ACC112 (cell line): ENCODE results near the gene PDLIM5.
"Not testable (repeated sequence)": the region's sequence is repeated elsewhere in the genome, so short reads cannot be mapped to it uniquely, and the experiment has no call there.

ENCODE experiments used
- H2AFZ ChIP-seq: fragments of 200-600 bp; sonication (generic); one replicate; pipeline ENCODE4 v1.6.0; 2017; ENCODE audit warnings: antibody characterized with exemption, low read length; ENCODE audit not compliant: unreplicated experiment
- H3K27ac ChIP-seq: fragments of 200-600 bp; sonication (generic); 2 replicates; pipeline ENCODE4 v1.5.1; 2014; ENCODE audit warnings: low read depth, mild to moderate bottlenecking, antibody characterized with exemption, low read length, moderate library complexity
- H3K27me3 ChIP-seq: fragments of 200-600 bp; sonication (generic); 2 replicates; pipeline ENCODE4 v1.6.1; 2014; ENCODE audit warnings: mild to moderate bottlenecking, antibody characterized with exemption, low read length, moderate library complexity, mixed read lengths; ENCODE audit not compliant: insufficient read depth
- H3K36me3 ChIP-seq: fragments of 200-600 bp; sonication (generic); 2 replicates; pipeline ENCODE4 v1.6.1; 2016; ENCODE audit warnings: mild to moderate bottlenecking, antibody characterized with exemption, low read length, moderate library complexity, mixed read lengths; ENCODE audit not compliant: insufficient read depth
- H3K4me1 ChIP-seq: fragments of 200-600 bp; sonication (generic); one replicate; pipeline ENCODE4 v1.6.1; 2016; ENCODE audit warnings: low read length, mixed read lengths; ENCODE audit not compliant: insufficient read depth, unreplicated experiment, control insufficient read depth
- H3K4me3 ChIP-seq: fragments of 200-600 bp; sonication (generic); 2 replicates; pipeline ENCODE4 v1.5.1; 2014; ENCODE audit warnings: mild to moderate bottlenecking, low read depth, low read length
- H3K79me2 ChIP-seq: fragments of 200-600 bp; sonication (generic); one replicate; pipeline ENCODE4 v1.6.0; 2016; ENCODE audit warnings: low read length; ENCODE audit not compliant: control insufficient read depth, unreplicated experiment, insufficient read depth

Gene PDLIM5, protein sequence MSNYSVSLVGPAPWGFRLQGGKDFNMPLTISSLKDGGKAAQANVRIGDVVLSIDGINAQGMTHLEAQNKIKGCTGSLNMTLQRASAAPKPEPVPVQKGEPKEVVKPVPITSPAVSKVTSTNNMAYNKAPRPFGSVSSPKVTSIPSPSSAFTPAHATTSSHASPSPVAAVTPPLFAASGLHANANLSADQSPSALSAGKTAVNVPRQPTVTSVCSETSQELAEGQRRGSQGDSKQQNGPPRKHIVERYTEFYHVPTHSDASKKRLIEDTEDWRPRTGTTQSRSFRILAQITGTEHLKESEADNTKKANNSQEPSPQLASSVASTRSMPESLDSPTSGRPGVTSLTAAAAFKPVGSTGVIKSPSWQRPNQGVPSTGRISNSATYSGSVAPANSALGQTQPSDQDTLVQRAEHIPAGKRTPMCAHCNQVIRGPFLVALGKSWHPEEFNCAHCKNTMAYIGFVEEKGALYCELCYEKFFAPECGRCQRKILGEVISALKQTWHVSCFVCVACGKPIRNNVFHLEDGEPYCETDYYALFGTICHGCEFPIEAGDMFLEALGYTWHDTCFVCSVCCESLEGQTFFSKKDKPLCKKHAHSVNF

GRCh38 chr4:94451695-94452475 lies at the start of gene PDLIM5:
Gene PDLIM5, plus strand, starts transcription at chr4:94451942. Its CDS starts 3,347 bp downstream, at chr4:94455289.
- H3K79me2 ChIP-seq = peaks cover 48% of the 10 kb centered on the region
- no peaks in the 10 kb centered on the region for H3K27me3 ChIP-seq
- H3K4me3 ChIP-seq = peak within 1 kb of the TSS; percentile 97
- peak within 1 kb of the TSS; percentile 84 for H3K27ac ChIP-seq
- H2AFZ ChIP-seq = peak within 1 kb of the TSS; percentile 93
- H3K36me3 ChIP-seq = peaks cover 3% of the 10 kb centered on the region; the same call in 1 of the 2 replicates
- peaks cover 32% of the 10 kb centered on the region for H3K4me1 ChIP-seq

DNA sequence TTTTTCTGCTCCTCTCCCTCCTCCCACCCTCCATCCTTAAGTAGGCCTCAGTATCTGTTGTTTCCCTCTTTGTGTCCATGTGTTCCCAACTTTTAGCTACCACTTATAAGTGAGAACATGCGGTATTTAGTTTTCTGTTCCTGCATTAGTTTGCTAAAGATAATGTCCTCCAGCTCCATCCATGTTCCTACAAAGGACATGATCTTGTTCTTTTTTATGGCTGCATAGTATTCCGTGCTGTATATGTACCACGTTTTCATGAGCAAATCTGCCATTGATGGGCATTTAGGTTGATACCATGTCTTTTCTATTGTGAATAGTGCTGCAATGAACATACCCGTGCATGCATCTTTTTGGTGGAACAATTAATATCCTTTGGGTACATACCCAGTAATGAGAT lies 49.3 kb upstream of the PDLIM5 start:
- not testable (repeated sequence) for H3K4me1 ChIP-seq, H3K36me3 ChIP-seq, H3K27me3 ChIP-seq, H3K79me2 ChIP-seq, H2AFZ ChIP-seq, H3K4me3 ChIP-seq, H3K27ac ChIP-seq

- Histone ChIP-seq H3K4me3 (no peak overlapping the region), H3K27me3 (no peaks in the 10 kb centered on the region), H3K79me2 (no peaks in the 10 kb centered on the region), H3K27ac (no peak overlapping the region), H2AFZ (no peak overlapping the region), H3K36me3 (no peaks in the 10 kb centered on the region), H3K4me1 (peaks cover 18% of the 10 kb centered on the region)
Measured at GRCh38 chr4:94403751-94404150, 48.0 kb upstream of the PDLIM5 start.

GRCh38 chr4:94406668-94407437 lies 44.9 kb upstream of the PDLIM5 start:
- Histone ChIP-seq H3K79me2 (no peaks in the 10 kb centered on the region), H3K36me3 (no peaks in the 10 kb centered on the region), H3K4me1 (peaks cover 42% of the 10 kb centered on the region), H2AFZ (peak overlapping the region; percentile 39), H3K4me3 (no peak overlapping the region), H3K27ac (no peak overlapping the region), H3K27me3 (no peaks in the 10 kb centered on the region)

GRCh38 chr4:94407846-94408245 lies 43.9 kb upstream of the PDLIM5 start:
- Histone ChIP-seq H3K27me3 (no peaks in the 10 kb centered on the region), H3K79me2 (no peaks in the 10 kb centered on the region), H3K27ac (no peak overlapping the region), H3K4me3 (no peak overlapping the region), H2AFZ (peak overlapping the region; percentile 45), H3K4me1 (peaks cover 50% of the 10 kb centered on the region), H3K36me3 (no peaks in the 10 kb centered on the region)

DNA sequence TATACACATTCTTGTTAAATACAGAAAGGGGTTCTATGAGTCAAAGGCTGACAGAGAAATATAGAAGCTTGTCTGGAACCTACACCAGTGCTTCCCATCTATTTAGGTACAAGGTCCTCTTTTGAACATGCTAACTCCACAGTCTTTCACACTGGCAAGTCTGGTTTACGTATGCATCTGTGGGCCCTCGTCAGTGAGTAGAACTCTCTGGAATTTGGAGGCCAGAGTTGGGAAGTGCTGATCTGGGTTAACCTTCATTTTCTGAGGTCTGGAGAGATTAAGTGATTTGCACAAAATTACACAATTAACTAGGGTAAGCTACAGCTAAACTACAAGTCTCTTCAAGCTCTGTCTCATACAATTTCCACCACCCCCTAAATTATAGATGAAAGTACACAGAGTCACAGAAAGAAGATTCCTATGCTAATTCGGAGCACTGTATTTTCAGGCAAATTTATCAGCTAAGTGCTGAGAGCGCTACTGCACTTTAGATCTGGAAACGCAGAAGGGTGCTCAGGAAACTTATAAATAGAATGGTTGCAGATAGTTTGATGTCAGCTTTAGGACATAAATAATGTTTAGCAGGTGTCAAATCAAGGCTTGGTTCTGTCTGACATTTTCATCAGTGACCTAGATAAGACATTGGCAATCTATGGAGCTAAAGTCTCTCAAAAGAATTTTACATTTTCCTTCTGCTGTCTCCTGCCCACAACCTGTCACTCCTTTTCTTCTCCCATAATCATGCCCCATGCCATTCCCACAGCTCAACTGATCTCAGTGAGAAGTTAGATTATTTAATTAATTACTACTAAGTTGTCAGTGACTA lies 43.0 kb upstream of the PDLIM5 start:
- Histone ChIP-seq H2AFZ (peak overlapping the region; percentile 51), H3K4me1 (peaks cover 59% of the 10 kb centered on the region), H3K79me2 (no peaks in the 10 kb centered on the region)

GRCh38 chr4:94409375-94409679 lies 42.4 kb upstream of the PDLIM5 start:
- H3K79me2 ChIP-seq = no peaks in the 10 kb centered on the region
- H3K27ac ChIP-seq = peak overlapping the region; percentile 92
- peaks cover 62% of the 10 kb centered on the region for H3K4me1 ChIP-seq
- no peak overlapping the region for H3K4me3 ChIP-seq
- no peaks in the 10 kb centered on the region for H3K27me3 ChIP-seq
- H3K36me3 ChIP-seq = no peaks in the 10 kb centered on the region
- H2AFZ ChIP-seq = no peak overlapping the region

More for the DNA sequence above, 43.0 kb upstream of the PDLIM5 start:
- Histone ChIP-seq H3K27ac (no peak overlapping the region), H3K36me3 (no peaks in the 10 kb centered on the region), H3K27me3 (no peaks in the 10 kb centered on the region), H3K4me3 (no peak overlapping the region)

DNA sequence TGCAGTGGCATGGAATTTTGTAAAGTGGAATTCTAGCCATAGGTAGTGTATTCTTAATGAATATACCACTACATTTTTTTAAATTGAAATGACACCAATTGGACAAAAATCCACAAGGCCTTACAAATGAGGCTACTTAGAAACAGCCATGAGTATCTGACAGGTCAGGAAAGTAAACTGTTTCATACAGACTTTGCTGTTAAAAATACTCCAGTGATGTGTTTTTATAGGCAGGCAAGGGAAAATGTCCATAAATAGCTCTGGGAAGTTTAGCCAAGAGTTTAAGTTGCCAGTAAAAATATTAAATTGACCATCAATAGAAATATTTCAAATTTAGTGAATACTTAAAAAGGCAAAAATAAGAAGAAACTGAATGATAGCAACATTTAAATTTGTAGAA lies 41.8 kb upstream of the PDLIM5 start:
- Histone ChIP-seq H3K36me3 (no peaks in the 10 kb centered on the region), H2AFZ (peak overlapping the region; percentile 15), H3K4me3 (peak overlapping the region; percentile 19; the same call in 1 of the 2 replicates), H3K79me2 (no peaks in the 10 kb centered on the region), H3K4me1 (peaks cover 62% of the 10 kb centered on the region), H3K27me3 (no peaks in the 10 kb centered on the region), H3K27ac (peak overlapping the region; percentile 92)

- Histone ChIP-seq H3K4me3 (peak overlapping the region; percentile 40; the same call in 1 of the 2 replicates), H3K79me2 (no peaks in the 10 kb centered on the region), H3K27ac (peak overlapping the region; percentile 92), H3K27me3 (no peaks in the 10 kb centered on the region), H3K4me1 (peaks cover 62% of the 10 kb centered on the region), H2AFZ (no peak overlapping the region), H3K36me3 (no peaks in the 10 kb centered on the region)
Measured at GRCh38 chr4:94410678-94411206, 41.0 kb upstream of the PDLIM5 start.
